DMS153 (cell line): Measurements from ENCODE around the gene ACACA.
"Not testable (repeated sequence)": the region's sequence is repeated elsewhere in the genome, so short reads cannot be mapped to it uniquely, and the experiment has no call there.

Source experiments
- DNase-seq: peaks from one replicate; lab custom pipeline; 2025; lab: John Stamatoyannopoulos, UW

ACACA gene

GRCh38 chr17:37098910-37099664 is 307.5 kb downstream of the ACACA start:
- DNase-seq: no peak

DNA sequence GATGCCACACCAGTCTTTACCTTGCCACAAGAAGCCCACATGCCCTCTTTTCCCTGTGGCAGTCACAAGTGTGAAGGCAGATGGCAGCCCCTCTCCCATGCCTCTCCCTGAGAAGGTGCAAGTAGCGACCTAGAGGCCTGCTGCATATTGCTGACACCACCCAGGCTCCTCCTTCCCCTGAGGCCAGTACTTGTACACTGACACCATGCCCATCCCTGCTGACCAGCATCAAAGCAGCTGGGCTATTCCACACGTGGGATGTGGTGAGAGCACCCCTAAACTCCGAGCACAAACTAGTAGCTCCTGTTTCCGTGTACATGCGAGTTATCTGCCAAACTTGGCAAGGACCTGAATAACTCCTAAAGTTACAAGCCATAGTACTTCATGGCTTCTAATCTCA is 308.5 kb downstream of the ACACA start:
- DNase-seq: no peak

DNA sequence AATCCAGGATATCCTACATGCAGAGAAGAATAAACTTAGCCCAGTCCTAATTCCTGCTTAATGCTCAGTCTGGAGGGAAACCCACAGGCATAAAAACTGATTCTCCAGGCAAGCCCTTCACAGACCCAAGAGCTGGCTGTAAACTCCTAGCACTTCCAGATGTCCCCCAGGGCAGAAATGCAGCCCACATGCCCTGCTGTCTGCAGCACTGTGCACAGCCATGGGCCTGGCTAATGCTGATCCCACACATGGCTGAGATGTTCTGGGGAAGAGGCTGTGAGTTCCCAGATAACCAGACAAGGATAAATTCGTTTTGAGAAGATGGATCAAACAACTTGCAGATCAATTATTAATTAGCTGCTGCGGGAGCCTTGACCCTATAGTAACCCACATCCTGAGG is 309.5 kb downstream of the ACACA start:
- no peak for DNase-seq

DNA sequence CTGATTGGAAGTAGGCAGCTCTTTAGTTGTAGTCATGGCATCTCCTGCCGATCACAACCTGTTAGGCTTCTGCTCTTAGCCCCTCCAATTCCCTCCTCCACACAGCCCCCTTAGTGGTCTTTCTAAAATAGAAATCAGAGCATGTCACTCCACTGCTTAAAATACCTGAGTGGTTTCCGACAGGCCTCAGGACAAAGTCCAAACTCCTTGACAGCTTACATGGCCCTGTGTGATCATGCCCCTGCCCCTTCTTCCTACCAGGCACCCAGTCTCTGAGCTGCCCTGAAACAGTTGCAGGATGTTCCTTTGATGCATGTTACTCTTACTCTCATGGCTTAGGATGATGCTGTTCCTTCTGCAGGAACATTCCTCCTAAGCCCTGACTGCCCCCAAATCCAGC is 310.6 kb downstream of the ACACA start:
- DNase-seq: no peak

- DNase-seq: no peak
These were observed 312.2 kb downstream of the ACACA start for GRCh38 chr17:37094391-37094790.

DNA sequence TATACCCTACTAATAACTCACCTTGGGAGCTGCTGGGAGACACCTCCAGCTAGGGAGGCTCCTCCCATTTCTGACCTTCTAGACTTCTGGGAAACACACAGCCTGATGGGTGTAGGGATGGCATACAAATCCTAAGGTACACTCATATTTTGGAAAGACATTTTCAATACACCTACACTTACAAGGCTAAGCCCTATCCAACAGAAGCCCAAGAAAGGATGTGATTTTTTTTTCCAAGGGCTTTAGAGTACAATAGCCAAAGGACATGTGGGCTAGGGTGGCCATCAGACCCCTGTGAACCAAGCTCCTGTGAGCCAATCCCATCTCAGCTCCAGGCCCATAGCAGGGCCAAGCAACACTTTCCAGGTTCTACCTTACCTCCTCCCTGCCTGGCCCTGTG is 313.9 kb downstream of the ACACA start:
- DNase-seq: no peak

DNA sequence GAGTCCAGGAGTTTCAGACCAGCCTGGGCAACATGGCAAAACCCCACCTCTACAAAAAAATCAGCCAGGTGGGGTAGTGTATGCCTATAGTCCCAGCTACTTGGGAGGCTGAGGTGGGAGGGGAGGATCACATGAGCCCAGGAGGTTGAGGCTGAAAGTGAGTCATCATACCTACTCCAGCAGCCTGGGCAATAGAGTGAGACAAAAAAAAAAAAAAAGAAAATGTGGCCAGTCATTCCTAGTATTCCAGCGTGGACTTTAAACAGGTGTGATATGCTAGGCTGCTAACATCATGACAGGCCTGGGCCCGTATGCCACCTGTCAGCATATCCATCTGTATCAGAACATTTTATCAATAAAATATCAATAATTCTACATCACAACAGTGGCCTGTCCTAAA is 314.6 kb downstream of the ACACA start:
- no peak for DNase-seq

- no peak for DNase-seq
These were observed 315.7 kb downstream of the ACACA start for GRCh38 chr17:37090941-37091340.

DNA sequence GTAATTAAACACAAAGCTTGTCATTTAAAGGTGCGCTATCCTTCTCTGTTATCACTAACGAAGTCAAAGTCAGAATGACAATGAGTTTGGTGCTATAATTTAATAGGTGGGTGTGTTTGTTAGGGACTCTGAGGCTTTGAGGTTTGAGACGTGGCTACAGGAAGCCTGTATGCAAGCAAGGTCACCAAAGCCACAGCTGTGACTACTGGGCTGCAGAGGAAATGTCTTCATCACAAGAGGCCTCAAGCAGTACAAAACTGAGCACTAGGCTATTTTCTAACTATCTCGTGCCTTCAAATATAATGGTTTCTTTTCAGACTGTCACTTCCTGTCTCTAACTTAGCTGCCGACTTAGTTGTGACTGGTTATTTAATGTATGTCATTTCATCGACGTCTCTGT is 316.7 kb downstream of the ACACA start:
- no peak for DNase-seq

GRCh38 chr17:37088913-37089312 is 317.7 kb downstream of the ACACA start:
- DNase-seq: peak; percentile 19

GRCh38 chr17:37088459-37088858 is 318.2 kb downstream of the ACACA start:
- peak; percentile 75 for DNase-seq

- DNase-seq: no peak
These were observed 319.0 kb downstream of the ACACA start for GRCh38 chr17:37087683-37088082.

DNA sequence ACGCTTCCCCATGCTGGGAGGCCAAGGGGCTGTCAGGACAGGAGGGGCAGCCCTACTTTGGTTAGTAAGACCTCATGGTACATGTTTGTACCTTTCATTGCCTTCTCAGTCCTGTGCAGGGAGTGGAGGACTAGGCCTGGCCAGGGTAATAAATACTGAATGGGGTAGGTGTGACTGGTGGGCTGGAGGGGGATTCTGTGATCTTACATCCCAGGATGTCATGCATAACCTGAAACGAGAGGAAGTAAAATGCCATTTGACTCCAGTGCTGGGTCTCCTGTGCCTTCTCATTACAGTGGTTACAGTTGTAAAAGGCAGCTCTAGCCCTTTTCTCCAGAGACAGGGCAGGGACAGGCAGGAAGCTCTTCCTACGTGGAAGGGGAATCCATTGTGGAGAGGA is 319.7 kb downstream of the ACACA start:
- DNase-seq: no peak

DNA sequence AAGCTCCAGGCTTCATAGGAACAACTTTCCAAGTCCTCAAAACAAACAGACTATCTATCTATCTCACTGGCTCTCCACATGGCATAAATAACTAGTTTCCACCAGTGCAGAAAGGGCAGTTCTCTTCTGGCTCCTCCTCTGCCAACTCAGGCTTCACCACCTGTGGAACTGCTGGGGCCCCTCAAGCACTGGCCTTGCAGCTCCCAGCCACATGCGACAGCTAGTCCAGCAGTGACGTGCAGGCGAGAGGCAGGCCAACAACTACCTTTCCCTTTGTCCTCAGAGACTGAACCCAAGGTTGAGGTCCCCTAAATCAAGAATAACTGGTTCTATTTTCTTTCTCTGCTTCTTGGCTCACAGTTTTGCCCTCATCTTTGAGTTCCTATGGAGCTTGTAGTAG is 320.3 kb downstream of the ACACA start:
- no peak for DNase-seq

- DNase-seq: no peak
These were observed 322.3 kb downstream of the ACACA start for GRCh38 chr17:37084372-37084771.

DNA sequence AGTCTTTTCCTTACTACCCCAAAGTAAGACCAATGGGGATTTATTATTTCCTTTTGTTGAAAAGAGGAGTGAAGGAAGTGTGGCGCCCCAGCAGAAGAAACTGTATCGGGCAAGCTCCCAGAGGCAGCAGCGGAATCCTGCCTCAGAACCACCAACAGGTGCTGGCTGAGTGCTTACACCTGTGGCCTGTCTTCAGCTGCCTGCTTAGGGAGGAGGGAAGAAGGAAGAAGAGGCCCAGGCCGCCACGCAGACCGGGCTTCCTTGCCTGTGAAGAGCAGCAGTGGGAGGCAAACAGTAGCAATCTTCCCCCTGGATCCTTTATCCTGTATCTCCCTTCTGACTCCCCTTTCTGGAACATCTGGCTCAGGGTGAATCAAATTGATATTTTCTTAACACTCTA is 323.2 kb downstream of the ACACA start:
- DNase-seq: no peak

- DNase-seq: no peak
These were observed 323.7 kb downstream of the ACACA start for GRCh38 chr17:37082985-37083384.

- no peak for DNase-seq
These were observed 324.2 kb downstream of the ACACA start for GRCh38 chr17:37082311-37082860.

GRCh38 chr17:37081287-37081686 is 325.3 kb downstream of the ACACA start:
- DNase-seq: no peak

GRCh38 chr17:37079735-37080134 is 326.9 kb downstream of the ACACA start:
- no peak for DNase-seq

DNA sequence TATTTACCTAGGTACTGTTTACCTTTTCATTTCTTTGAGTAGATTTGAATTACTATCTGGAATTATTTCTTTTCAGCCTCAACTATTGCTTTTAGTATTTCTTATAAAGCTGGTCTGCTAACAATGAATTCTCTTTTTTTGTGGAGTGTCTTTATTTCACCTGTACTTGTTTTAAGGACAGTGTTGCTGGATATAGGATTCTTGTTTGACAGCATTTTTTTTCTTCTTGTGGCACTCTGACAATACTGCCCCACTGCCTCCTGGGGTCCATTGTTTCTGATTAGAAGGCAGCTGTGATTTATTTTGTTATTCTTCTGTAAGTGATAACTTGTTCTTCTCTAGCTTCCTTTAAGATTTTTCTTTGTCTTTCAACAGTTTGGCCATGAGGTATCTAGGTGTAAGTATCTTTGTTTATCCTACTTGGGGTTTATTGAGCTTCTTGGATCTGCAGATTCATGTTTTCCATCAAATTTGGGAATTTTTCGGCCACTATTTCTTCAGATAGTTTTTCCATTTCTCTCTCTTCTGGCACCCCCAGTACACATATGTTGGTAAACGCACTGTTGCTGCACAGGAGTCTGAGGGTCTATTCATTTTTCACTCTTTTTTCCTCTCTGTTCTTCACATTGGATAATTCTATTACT is 327.4 kb downstream of the ACACA start:
- no peak for DNase-seq

DNA sequence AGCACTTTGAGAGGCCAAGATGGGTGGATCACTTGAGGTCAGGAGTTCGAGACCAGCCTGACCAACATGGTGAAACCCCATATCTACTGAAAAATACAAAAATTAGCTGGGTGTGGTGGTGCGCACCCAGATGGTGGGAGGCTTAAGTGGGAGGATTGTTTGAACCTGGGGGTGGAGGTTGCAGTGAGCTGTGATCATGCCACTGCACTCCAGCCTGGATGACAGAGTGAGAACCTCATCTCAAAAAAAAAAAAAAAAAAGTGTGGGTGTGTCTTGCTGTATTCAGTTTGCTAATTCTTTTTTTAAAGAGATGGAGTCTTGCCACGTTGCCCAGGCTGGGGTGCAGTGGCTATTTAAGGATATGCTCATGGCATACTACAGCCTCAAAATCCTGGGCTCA is 333.2 kb downstream of the ACACA start:
- DNase-seq: not testable (repeated sequence)

DNA sequence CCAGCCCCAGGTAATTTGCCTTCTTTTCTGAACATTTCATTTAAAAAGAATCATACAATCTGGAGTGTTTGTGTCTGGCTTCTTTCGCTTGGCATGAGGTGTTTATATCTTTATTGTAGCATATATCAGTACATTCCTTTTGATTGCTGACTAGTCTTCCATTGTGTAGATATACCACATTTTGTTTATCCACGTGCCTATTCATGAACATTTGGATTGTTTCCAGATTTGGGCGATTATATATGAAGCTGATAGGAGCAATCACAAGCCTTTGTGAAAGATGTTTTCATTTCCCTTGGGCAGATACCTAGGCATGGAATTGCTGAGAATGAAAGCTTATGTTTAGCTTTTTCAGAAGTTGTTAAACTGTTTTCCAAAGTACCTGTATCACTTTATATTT is 337.5 kb downstream of the ACACA start:
- DNase-seq: no peak

GRCh38 chr17:37068266-37068665 is 338.4 kb downstream of the ACACA start:
- DNase-seq: no peak
